ENCODE data around the gene CNGB1.
"Not testable (repeated sequence)": the region's sequence is repeated elsewhere in the genome, so short reads cannot be mapped to it uniquely, and the experiment has no call there.

CNGB1 gene

GRCh38 chr16:57970970-57971369 lies at the start of gene CNGB1:
Gene CNGB1 (minus strand): TSS chr16:57971128. CDS start chr16:57967286, 3,842 bp downstream.
- no peak for DNase-seq

- no peak for DNase-seq
Observed at GRCh38 chr16:58019866-58020538, 49.1 kb upstream of the CNGB1 start.

GRCh38 chr16:58018803-58019202 lies 47.9 kb upstream of the CNGB1 start:
- DNase-seq, result no peak

- DNase-seq, result no peak
Observed at GRCh38 chr16:58016840-58017446, 46.0 kb upstream of the CNGB1 start.

GRCh38 chr16:58013201-58013956 lies 42.5 kb upstream of the CNGB1 start:
- DNase-seq, result no peak

GRCh38 chr16:58012481-58012880 lies 41.6 kb upstream of the CNGB1 start:
- no peak for DNase-seq

GRCh38 chr16:58011652-58012051 lies 40.7 kb upstream of the CNGB1 start:
- DNase-seq, result no peak

- no peak for DNase-seq
Observed at GRCh38 chr16:58010886-58011285, 40.0 kb upstream of the CNGB1 start.

- no peak for DNase-seq
Observed at GRCh38 chr16:58009856-58010416, 39.0 kb upstream of the CNGB1 start.

GRCh38 chr16:58004736-58005135 lies 33.8 kb upstream of the CNGB1 start:
- DNase-seq, result not testable (repeated sequence)

GRCh38 chr16:58002936-58003335 lies 32.0 kb upstream of the CNGB1 start:
- no peak for DNase-seq

GRCh38 chr16:58002416-58002800 lies 31.5 kb upstream of the CNGB1 start:
- no peak for DNase-seq

- no peak for DNase-seq
Observed at GRCh38 chr16:58001781-58002415, 31.0 kb upstream of the CNGB1 start.

GRCh38 chr16:58000706-58001676 lies 30.1 kb upstream of the CNGB1 start, which contains the start of gene USB1:
Gene USB1 (plus strand): TSS chr16:58001407. CDS start chr16:58001484, 77 bp downstream.
- peak; percentile 87 for DNase-seq

- DNase-seq, result peak; percentile 8
Observed at GRCh38 chr16:57999971-58000705, 29.2 kb upstream of the CNGB1 start, which contains the start of gene ZNF319. Gene ZNF319 (minus strand): TSS chr16:58000672. CDS start chr16:57998265, 2,407 bp downstream.

- DNase-seq, result peak; percentile 49
Observed at GRCh38 chr16:57999366-57999970, 28.5 kb upstream of the CNGB1 start.

- peak; percentile 33 for DNase-seq
Observed at GRCh38 chr16:57998992-57999365, 28.1 kb upstream of the CNGB1 start.

- peak; percentile 75 for DNase-seq
Observed at GRCh38 chr16:57998486-57998885, 27.6 kb upstream of the CNGB1 start.

GRCh38 chr16:57997528-57998265 lies 26.8 kb upstream of the CNGB1 start:
- no peak for DNase-seq

- DNase-seq, result no peak
Observed at GRCh38 chr16:57997176-57997527, 26.2 kb upstream of the CNGB1 start.
